Kidney tubule cell (primary cell): ENCODE data around the gene PDXDC1.
A peak's percentile ranks its signal among the peaks of the same experiment; 100 is the strongest.
"Not testable (repeated sequence)": the region's sequence is repeated elsewhere in the genome, so short reads cannot be mapped to it uniquely, and the experiment has no call there.

Experiments used
- DNase-seq: peaks from one replicate; pipeline ENCODE4 v3.0.0-alpha.2; 2018; ENCODE audit warnings: low spot score

The PDXDC1 gene

DNA sequence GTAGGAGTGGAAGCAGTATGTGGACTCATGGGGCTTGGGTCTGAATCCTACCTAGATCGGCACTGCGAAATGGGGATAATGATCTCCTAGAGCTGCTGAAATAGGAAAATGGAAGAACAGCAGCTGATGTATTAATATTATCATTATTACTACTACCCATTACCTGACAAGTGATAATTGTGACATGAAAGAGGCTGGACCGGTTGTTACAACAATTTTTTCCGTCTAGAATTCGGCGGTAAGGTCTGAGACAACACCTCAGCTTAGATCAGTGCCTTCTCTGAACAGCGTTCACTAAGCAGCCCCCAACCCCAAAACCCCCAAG, 533 bp upstream of the PDXDC1 start:
- DNase-seq = peak; percentile 74

DNA sequence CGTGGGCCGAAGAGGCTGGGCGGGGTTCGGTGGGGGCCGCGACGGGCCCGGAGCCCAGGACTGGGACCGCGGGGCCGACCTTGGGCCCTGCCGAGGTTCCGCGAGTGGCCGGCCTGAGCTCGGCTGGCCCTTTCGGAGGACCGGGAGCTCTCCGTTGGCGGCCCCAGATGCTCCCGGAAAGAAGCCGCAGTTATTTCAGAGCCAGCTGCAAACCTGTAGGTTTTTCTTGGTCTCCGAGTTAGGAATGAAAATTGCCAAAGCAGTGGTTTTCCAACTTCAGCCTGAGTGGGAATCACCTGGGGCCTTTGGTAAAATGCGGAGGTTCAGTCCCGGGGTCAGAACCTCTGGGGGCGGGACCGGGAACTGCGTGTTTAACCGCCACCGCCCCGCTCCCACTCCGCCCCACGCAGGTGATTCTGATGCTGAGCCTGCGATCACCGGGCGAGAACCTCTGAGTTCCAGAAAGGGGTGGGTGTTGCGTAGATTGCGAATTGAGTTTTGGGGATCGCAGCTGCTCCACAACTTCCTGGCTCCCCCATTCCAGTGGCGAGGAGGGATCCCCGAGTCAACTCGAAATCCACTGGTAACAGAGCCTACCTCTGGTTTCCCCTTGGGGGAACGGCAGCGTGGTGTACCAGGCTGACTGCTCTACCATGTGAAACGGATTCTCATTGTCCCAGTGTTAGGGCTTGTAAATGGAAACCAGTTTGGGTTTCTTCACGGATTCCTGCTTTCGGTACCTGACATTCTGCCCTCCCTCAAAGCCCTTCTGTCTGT, 780 bp downstream of the PDXDC1 start:
- peak; percentile 53 for DNase-seq

DNA sequence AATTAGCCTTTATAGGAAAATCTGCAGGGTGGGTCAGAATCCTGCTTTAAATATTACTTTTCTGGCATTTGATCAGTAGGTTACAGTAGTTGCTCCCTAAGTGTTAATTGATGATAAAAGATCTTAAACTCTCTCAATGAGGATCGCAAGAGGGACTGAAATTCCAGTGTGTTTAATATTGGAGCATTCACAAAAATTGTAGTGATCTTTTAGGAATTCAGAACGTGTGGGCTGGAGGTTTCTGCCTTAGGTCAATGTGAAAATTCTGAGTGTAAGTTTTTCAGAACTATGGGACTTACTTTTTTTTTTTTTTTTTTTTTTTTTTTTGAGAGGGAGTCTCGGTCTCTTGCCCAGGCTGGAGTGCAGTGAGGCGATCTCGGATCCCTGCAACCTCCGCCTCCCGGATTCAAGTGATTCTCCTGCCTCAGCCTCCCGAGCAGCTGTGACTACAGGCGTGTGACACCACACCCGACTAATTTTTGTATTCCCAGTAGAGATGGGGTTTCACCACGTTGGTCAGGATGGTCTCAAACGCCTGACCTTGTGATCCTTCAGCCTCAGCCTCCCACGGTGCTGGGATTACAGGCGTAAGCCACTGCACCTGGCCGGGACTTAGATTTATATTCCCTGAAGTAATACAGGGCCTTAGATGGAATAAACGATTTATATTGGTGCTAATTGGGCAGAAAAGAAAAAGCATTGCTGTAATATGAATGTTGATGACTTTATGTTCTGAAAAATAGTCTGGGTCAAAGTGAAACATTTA, 2.3 kb downstream of the PDXDC1 start:
- not testable (repeated sequence) for DNase-seq

DNA sequence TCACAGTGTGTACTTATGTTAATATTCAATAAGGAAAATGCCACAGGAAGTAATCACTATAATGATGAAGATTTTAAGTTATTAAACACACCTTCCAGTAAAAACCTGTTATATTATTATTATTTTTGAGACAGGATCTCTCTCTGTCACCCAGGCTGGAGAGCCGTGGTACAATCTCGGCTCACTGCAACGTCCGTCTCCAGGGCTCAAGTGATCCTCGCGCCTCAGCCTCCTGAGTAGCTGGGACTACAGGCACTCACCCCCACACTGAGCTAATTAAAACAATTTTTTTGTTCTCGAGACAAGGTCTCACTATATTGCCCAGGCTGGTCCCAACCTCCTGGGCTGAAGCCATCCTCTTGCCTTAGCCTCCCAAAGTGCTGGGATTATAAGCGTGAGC, 3.5 kb downstream of the PDXDC1 start:
- DNase-seq = not testable (repeated sequence)

DNA sequence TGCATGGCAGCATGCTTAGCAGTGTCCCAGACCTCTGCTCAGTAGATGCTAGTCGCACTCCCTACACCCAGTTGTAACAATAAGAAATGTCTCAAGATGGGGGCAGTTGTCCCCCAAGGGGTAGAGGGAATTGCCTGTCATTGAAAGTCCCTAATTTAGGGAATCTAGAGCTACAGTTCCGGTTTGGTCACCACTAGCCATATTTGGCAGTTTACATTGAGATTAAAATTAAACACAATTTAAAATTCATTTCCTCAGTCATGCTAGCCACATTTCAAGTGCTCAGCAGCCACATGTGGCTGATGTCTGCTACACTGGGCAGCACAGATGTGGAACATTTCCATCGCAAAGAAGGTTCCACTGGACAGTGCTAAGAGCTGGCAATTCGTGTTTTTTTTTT, 4.1 kb downstream of the PDXDC1 start:
- not testable (repeated sequence) for DNase-seq

DNA sequence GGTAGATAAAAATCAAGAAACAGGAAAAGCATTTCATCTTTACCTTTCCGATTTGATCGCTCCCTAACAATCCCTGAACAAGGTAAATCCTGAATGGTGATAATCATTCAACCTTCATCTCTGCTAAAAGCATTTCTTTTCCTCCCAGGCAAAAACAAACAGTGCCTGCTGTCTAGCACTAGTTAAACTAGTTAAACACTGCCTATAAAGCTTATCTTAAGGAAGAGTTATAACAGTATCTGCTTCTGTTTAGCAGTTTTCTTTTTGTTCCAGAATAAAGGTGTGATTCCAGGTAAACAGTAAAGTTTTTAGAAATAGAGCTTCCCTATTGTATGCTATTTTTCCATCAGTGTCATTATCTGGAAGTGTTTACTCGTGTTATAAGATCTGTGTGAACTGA, 6.4 kb downstream of the PDXDC1 start:
- not testable (repeated sequence) for DNase-seq

DNA sequence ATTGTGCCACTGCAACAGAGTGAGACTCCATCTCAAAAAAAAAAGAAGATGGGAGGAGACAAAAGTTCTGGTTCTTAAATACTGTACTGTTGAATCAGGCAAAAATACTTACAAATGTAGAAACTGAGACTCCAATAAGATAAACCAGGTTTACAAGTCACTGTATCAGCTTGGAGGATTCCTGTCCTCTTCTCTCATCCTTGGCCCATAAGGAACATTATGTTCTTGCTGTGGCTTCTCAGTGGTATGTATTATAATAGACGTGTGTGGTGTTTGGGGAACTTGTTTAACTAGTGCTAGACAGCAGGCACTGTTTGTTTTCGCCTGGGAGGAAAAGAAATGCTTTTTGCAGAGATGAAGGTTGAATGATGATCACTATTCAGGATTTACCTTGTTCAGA, 7.7 kb downstream of the PDXDC1 start:
- DNase-seq = not testable (repeated sequence)

DNA sequence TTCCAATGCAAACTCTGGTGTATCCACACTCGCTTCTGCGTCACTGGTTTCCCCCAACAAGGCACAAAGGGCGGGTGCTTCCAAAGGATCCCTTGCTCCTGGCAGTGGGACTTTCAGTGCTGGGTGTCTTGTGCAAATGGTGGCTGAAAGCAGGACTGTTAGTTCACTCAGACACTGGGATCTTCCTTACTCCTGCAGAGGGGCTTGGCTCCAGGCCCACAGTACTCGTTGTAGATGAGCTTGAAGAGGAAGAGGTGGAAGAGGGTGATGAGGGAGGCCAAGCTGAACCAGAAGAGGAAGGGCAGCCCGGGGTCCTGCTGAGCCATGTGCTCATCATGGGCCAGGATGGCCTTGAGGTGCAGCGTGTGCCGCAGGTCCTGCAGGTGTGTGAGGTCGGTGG, 13.3 kb downstream of the PDXDC1 start:
- not testable (repeated sequence) for DNase-seq

DNA sequence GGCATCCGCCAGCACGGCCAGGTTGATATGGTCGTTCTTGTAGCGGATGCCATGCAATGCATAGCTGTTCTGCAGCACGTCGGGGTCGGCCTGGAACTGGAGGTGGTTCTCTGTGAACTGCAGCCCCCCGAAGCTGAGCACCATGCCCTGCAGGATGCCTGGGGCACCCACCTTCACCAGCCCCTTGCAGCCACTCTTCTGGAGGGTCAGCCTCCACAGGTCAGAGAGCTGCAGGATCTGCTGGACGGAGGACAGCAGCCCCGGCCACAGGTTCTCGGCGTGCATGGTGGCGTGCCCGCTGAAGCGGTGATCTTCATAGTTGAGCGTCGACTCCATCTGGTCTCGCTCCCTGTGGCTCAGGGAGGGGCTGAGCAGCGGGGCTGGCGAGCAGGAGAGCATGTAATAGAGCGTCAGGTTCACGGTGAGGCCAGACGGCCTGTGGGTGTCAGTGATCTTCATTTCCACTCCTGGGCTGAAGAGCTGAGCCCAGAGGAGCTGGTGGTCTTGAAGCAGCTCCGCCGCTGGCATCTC, 13.9 kb downstream of the PDXDC1 start:
- DNase-seq = peak; percentile 28

DNA sequence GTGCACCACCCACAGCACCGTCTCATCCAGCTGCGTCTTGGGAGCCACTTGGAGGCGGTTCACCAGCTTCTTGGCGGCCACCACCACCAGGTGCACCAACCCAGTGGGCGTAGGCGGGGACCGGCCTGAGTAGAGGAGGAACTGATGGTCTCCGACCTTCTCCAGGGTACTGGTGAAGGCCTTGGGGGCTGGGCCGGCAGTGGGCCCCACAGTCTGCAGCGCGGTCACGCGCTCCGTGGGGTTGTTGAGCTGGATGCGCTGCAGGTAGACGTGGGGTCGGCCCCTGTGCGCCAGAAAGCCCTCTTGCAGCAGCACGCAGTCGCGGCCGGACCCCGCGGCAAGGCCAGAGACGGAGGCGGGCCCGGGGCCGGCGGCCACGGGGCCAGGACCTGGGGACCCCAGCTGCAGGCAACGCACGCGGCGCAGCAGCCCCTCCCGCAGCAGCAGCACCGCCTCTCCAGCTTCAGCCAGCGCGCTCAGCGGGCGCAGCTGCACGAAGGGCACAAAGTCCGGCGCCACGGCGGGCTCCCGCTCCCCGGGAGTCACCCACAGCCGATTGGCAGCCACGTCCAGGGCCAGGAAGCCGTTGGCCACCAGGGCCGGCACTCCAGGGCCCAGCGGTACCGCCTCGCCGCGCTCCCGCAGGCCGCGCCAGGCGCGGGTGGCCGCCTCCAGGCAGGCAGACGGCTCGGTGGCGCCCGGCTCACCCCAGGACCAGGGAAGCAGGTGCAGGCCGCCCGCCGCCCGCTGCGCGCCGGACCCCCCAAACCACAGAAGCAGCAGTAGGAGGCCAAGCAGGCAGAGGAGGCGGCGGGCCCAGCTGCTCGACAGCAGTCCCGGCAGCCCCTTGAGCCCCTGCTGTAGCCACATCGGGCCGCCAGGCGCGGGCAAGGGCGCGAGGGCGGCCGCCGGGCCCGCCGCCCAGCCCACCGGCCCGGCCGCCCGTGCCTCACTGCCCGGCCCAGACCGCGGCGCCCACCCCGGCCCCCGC, 14.8 kb downstream of the PDXDC1 start:
- not testable (repeated sequence) for DNase-seq

DNA sequence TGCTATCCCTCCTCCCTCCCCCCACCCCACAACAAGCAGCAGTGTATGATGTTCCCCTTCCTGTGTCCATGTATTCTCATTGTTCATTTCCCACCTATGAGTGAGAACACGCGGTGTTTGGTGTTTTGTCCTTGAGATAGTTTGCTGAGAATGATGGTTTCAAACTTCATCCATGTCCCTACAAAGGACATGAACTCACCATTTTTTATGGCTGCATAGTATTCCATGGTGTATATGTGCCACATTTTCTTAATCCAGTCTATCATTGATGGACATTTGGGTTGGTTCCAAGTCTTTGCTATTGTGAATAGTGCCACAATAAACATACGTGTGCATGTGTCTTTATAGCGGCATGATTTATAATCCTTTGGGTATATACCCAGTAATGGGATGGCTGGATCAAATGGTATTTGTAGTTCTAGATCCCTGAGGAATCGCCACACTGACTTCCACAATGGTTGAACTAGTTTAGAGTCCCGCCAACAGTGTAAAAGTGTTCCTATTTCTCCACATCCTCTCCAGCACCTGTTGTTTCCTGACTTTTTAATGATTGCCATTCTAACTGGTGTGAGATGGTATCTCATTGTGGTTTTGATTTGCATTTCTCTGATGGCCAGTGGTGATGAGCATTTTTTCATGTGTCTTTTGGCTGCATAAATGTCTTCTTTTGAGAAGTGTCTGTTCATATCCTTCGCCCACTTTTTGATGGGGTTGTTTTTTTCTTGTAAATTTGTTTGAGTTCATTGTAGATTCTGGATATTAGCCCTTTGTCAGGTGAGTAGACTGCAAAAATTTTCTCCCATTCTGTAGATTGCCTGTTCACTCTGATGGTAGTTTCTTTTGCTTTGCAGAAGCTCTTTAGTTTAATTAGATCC, 18.7 kb downstream of the PDXDC1 start:
- DNase-seq = not testable (repeated sequence)

DNA sequence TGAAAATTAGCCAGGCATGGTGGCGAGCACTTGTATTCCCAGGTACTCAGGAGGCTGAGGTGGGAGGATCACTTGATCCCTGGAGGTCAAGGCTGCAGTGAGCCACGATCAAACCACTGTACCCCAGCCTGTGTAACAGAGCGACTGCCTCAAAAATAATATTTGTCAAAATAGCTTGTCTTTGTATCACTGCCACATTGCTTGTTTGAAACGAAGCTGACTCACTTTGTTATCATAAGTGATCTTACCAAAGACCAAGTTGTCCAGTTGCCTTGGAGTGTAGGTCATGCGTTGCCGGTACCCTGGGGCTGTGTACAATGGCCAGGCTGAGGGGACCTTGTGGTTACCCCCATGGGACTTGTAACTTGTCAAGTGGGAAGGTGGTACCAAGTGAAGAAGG, 21.9 kb downstream of the PDXDC1 start:
- DNase-seq = not testable (repeated sequence)

DNA sequence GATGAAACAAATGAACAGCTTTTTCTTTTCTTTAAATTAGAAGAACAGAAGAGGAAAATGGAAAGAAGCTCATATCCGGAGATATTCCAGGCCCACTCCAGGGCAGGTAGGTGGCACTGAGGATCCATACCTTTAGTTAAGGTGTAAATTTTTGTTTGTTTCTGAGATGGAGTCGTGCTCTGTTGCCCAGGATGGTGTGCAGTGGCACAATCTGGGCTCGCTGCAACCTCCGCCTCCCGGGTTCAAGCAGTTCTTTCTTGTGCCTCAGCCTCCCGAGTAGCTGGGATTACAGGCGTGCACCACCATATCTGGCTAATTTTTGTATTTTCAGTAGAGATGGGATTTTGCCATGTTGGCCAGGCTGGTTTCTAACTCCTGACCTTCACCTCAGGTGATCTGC, 23.5 kb downstream of the PDXDC1 start:
- DNase-seq = not testable (repeated sequence)

DNA sequence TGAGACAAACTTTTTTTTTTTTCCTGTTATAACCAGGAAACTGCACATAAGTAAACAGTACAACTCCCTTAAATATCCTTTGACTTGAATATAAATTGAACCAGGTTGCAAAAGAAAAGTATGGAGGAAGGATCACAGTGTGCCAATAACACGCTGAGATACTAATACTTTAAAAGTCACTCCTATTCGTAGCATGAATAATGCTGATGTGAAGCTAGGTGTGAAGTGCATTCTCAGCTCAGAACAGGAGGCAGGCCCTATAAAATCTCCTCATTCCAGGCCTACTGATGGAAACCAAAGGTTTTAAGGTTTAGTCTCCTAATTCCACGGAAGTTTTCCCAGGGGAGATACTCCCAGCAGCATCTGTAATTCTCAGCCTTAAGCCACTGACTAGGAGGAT, 25.0 kb downstream of the PDXDC1 start:
- not testable (repeated sequence) for DNase-seq

DNA sequence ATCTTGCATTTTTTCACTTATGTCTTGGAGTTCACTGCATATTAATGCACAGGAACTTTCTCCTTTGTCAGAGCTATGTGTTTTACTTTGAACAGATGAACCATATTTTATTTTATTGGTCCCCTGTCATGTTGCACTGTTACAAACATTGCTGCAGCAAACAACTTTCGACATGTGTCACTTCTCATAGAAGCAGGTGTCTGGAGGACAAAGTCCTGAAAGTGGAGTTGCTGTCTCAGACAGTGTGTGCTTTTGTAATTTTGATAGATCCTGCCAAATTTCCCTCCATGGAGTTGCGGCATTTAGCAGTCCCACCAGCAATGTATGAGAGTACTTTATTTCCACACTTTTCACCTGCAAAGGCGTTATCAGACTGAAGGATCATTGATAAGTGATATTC, 27.6 kb downstream of the PDXDC1 start:
- DNase-seq = not testable (repeated sequence)

DNA sequence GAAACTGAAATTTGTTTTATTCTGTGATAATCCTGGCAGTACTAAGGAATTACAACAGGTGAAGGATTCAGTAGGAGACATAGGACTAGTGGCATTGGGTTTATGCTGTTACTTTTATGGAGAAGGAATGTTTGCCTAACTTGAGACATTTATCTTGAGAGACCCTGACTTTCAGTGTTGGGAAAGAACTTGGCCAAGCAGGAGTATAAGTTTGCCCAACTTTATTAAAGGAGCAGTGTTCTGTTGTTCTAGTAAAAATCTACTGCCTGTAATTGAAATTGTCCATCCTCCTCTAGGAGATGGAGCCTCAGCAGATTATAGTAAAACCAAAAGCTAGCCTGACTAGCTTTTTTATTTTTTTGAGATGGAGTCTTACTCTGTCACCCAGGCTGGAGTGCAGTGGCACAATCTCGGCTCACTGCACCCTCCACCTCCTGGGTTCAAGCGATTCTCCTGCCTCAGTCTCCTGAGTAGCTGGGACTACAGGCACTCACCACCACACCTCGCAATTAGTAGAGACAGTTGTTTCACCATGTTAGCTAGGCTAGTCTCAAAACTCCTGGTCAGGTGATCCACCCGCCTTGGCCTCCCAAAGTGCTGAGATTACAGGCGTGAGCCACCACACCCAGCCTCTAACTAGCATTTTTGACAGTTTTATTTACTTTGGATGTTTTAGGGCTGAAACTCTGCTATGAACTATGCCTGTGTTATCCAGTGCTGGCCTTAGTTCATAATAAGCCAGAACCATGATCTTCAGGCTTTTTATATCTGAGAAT, 30.7 kb downstream of the PDXDC1 start:
- DNase-seq = not testable (repeated sequence)

DNA sequence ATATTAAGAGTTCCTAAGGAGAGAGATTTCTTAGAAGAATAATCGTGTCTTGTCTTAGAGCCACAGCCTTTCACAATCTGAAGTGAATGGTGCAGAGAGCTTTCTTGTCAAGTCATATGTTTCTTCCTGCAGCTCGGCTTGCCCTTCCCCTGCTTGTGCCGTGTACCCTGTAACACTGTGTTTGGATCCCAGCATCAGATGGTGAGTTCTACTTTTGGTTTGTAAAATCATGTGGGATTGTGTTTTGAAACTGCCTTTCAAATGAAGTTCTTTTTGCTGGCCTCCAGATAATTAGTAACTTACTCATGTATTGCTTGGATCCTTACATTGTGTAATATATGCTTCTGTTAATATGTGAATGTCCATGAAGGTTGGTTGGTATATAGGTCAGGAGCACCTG, 33.8 kb downstream of the PDXDC1 start:
- not testable (repeated sequence) for DNase-seq

DNA sequence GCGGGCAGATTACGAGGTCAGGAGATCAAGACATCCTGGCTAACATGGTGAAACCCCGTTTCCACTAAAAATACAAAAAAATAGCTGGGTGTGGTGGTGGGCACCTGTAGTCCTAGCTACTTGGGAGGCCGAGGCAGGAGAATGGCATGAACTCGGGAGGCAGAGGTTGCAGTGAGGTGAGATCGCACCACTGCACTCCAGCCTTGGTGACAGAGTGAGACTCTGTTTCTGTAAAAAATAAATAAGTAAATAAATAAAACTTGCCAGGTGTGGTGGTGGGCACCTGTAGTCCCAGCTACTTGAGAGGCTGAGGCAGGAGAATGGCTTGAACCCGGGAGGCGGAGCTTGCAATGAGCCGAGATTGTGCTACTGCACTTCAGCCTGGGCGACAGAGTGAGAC, 38.1 kb downstream of the PDXDC1 start:
- not testable (repeated sequence) for DNase-seq

DNA sequence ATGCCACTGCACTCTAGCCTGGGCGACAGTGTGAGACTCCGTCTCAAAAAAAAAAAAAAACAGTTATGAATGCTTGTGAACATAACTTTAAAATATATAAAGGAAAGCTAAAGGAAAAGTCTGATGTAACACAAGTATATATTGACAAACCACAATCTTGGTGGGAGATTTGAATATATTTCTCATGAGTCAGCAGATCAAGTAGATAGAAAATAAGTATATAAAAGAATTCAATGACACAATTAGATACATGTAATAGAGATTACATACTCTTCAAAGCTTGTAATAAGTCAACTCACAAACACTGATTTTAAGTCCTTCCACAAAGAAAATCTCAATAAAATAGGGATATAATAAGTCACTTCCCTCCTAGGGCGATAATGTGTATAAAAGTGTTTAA, 40.8 kb downstream of the PDXDC1 start:
- not testable (repeated sequence) for DNase-seq

DNA sequence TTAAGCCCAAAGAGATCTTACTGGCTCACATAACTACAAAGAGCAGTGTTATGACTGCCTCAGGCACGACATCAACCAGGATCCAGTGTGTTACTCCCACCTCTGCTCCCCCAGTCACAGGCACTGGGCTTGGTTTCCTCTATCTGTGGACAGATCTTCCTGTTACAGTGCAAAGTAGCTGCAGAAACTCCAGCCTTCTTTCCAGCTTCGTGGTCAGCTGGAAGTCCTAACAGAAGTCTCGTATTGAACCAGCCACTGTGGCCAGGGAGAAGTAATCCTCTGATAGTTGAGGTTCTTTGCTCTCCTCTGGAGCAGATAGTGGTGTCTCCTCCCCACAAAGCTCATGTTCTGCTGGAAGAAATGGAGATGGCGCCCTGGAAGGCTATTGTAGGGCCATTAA, 41.5 kb downstream of the PDXDC1 start:
- DNase-seq = not testable (repeated sequence)
